Tibial nerve (tissue), 4 donors: ENCODE measurements around the gene TLN1. TPM values are rescaled to one million over a fixed set of nuclear protein-coding genes. Genes with fewer than 3 reads are reported as not detected.

ENCODE experiments used
- DNase-seq, 2 donors: peaks; one replicate each; pipeline ENCODE4 v3.0.0-alpha.2; 2019; ENCODE audit warnings: low spot score in 2 of 2
- H3K27ac ChIP-seq, 4 donors: fragments of 200-600 bp; sonication (generic) in 3 of 4; one replicate each; pipeline ENCODE4 v1.5.1; 2017 to 2019; ENCODE audit warnings: mild to moderate bottlenecking in 1 of 4
- H3K27me3 ChIP-seq, 2 donors: fragments of 200-600 bp; sonication (generic) in 1 of 2; one replicate each; pipeline versions ENCODE4 v1.5.1 to v1.6.0; 2017 to 2019
- H3K36me3 ChIP-seq, 3 donors: fragments of 200-600 bp; sonication (generic); one replicate each; pipeline ENCODE4 v1.5.1; 2018 to 2019
- H3K4me1 ChIP-seq, 4 donors: fragments of 200-600 bp; sonication (generic) in 3 of 4; one replicate each; pipeline ENCODE4 v1.5.1; 2017 to 2019
- H3K4me3 ChIP-seq, 4 donors: fragments of 200-600 bp; sonication (generic) in 3 of 4; one replicate each; pipeline ENCODE4 v1.5.1; 2017 to 2019; ENCODE audit warnings: mild to moderate bottlenecking in 1 of 4, moderate library complexity in 1 of 4
- H3K9me3 ChIP-seq, 4 donors: fragments of 200-600 bp; sonication (generic) in 3 of 4; one replicate each; pipeline ENCODE4 v1.5.1; 2017 to 2019
- EP300 ChIP-seq, 2 donors: sonication (generic); formaldehyde crosslinking; IDR thresholded peaks; one replicate each; pipeline ENCODE4 v1.6.1; 2017; ENCODE audit warnings: antibody characterized with exemption in 2 of 2, mild to moderate bottlenecking in 1 of 2
- POLR2A ChIP-seq, 2 donors: fragments of 450-650 bp; IDR thresholded peaks; one replicate each; pipeline ENCODE4 v1.6.1; 2017; ENCODE audit warnings: antibody characterized with exemption in 2 of 2, mild to moderate bottlenecking in 2 of 2, moderate library complexity in 2 of 2
- WGBS, 2 donors: methylation state at CpG; one replicate each; pipeline ENCODE4 v1.1.5; 2018; 5-methylcytosine and 5-hydroxymethylcytosine counted together
- total RNA-seq, 4 donors: library from RNA; depleted of rRNA; stranded (reverse); fragments of >200 nt; gene quantifications; one replicate each; pipeline ENCODE4 v1.1.0, GENCODE V29; 2016
- TF ChIP-seq, protein P1 (sequence below), 5 experiments: fragments of 200-600 bp in 3 of 5; fragments of 450-650 bp in 2 of 5; sonication (generic) in 3 of 5; IDR thresholded peaks; one replicate each; pipeline ENCODE4 v1.5.1; 2016 to 2019; ENCODE audit warnings: antibody characterized with exemption in 5 of 5, mild to moderate bottlenecking in 3 of 5, moderate library complexity in 2 of 5

Gene TLN1
- total RNA-seq, 4 donors from 2014 or later = 284 to 405 (median 350) TPM

GRCh38 chr9:35659340-35659739, 72.7 kb downstream of the TLN1 start:
- Histone ChIP-seq H3K4me3 (peak overlapping the region in 2 of 4 donors; percentile 58 to 94), H3K27ac (peak overlapping the region; percentile 90 to 99 (median 92)), H3K27me3 (no peaks in the 10 kb centered on the region), H3K9me3 (no peaks in the 10 kb centered on the region), H3K4me1 (peaks cover 0 to 42% (median 10%) of the 10 kb centered on the region in 4 donors), H3K36me3 (peaks cover 0 to 14% (median 0%) of the 10 kb centered on the region in 3 donors)
- TF ChIP-seq, protein P1, sequence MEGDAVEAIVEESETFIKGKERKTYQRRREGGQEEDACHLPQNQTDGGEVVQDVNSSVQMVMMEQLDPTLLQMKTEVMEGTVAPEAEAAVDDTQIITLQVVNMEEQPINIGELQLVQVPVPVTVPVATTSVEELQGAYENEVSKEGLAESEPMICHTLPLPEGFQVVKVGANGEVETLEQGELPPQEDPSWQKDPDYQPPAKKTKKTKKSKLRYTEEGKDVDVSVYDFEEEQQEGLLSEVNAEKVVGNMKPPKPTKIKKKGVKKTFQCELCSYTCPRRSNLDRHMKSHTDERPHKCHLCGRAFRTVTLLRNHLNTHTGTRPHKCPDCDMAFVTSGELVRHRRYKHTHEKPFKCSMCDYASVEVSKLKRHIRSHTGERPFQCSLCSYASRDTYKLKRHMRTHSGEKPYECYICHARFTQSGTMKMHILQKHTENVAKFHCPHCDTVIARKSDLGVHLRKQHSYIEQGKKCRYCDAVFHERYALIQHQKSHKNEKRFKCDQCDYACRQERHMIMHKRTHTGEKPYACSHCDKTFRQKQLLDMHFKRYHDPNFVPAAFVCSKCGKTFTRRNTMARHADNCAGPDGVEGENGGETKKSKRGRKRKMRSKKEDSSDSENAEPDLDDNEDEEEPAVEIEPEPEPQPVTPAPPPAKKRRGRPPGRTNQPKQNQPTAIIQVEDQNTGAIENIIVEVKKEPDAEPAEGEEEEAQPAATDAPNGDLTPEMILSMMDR (IDR thresholded peaks at IDR 0.05) = no peak
- TF ChIP-seq EP300 (IDR thresholded peaks at IDR 0.05) = peak in 1 of 2 donors; percentile 56
- WGBS, 2 donors = 58 to 69% methylated on average over 3 of the region's 3 CpGs
- DNase-seq = no peak

DNA sequence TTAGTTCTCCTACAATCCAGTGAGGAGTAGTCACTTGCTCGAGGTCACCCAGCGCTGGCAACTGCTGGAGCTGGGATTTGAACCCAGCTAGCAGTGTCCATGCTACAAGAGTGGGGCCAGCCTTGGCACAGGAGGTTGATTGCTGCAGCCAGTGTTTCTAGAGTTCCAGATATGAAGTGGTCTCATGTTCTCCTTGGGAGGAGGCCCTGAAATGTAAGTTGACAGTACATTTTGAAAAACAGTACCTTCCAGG, 73.1 kb downstream of the TLN1 start:
- 0 to 6% methylated on average over 2 of the region's 2 CpGs for WGBS, 2 donors
- peak overlapping the region; percentile 58 to 94 (median 90) for H3K4me3 ChIP-seq
- H3K27ac ChIP-seq = peak overlapping the region; percentile 90 to 99 (median 92)
- TF ChIP-seq, protein P1 (IDR thresholded peaks at IDR 0.05) = no peak
- TF ChIP-seq EP300 (IDR thresholded peaks at IDR 0.05) = no peak
- no peak for TF ChIP-seq POLR2A (IDR thresholded peaks at IDR 0.05)
- no peaks in the 10 kb centered on the region for H3K9me3 ChIP-seq
- peaks cover 0 to 42% (median 10%) of the 10 kb centered on the region in 4 donors for H3K4me1 ChIP-seq
- peaks cover 0 to 14% (median 0%) of the 10 kb centered on the region in 3 donors for H3K36me3 ChIP-seq
- DNase-seq = no peak
- no peaks in the 10 kb centered on the region for H3K27me3 ChIP-seq

DNA sequence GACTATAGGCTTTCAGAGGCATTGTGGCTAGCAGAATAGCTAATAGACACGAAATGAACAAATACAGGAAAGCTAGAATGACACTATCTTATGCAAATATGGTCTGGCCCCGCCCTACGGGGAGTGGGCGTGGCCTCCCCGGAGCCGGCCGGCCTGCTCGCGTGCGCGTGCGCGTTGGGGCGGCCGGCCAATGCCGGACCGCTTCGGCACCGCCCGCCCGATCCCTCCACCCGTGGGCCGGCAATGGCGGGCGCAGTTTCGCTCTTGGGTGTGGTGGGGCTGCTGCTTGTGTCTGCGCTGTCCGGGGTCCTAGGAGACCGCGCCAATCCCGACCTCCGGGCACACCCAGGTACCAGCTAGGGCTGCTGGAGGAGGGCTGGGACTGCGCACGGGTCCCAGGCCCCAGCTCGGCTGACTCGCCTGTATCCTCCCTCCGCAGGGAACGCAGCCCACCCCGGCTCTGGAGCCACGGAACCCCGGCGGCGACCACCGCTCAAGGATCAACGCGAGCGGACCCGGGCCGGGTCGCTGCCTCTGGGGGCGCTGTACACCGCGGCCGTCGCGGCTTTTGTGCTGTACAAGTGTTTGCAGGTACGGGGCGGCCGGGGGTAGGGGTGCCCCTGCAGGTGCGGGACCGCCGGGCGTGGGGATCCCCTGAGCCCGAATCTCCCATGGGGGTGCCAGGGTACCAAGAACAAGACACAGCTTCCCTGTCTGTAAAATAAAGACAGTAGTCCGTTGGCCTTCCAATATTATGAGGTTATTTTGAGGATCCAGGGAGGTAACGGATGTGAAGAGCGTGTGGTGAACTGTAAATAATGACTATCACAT, 73.6 kb downstream of the TLN1 start, which contains the start of gene CCDC107:
CCDC107 (plus strand) TSS at position 156 of the 831 bp plus-strand sequence; CDS start at position 244, 88 bp downstream.
- H3K9me3 ChIP-seq = no peaks in the 10 kb centered on the region
- H3K4me3 ChIP-seq = peak within 1 kb of the TSS; percentile 58 to 94 (median 90)
- DNase-seq = peak; percentile 65 to 73
- H3K36me3 ChIP-seq = peaks cover 0 to 14% (median 0%) of the 10 kb centered on the region in 3 donors
- no peaks in the 10 kb centered on the region for H3K27me3 ChIP-seq
- TF ChIP-seq, protein P1 (IDR thresholded peaks at IDR 0.05) = peak; percentile 50 to 84 (median 66)
- TF ChIP-seq POLR2A (IDR thresholded peaks at IDR 0.05) = peak; percentile 95 to 97
- peak in 1 of 2 donors; percentile 54 for TF ChIP-seq EP300 (IDR thresholded peaks at IDR 0.05)
- peaks cover 0 to 42% (median 10%) of the 10 kb centered on the region in 4 donors for H3K4me1 ChIP-seq
- peak within 1 kb of the TSS; percentile 90 to 99 (median 92) for H3K27ac ChIP-seq
- 0% methylated on average over 38 to 62 of the region's 67 CpGs for WGBS, 2 donors

DNA sequence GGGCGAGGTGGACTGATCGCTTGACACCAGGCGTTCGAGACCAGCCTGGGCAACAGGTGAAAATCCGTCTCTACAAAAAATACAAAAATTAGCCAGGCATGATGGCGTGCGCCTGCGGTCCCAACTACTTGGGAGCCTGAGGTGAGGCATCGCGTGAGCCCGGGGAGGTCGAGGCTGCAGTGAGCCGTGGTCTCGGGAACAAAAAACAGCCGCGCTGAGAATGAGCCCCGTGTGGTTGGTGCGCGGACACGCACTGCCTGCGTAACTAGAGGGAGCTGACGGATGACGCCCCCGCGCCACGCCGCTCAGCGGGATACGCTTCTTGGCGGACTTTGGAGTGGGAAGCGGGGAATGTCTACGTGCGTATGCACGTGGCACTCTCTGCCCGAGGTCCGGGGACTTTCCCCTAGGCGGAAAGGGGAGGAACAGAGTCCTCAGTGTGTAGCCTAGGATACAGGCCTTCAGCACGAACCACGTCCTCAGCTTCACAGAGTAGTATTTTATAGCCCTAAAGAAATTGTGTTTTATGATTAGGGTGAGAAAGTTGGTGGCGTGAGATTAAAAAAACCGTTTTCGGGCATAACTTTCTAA, 74.4 kb downstream of the TLN1 start, which contains the start of gene RMRP:
RMRP (minus strand) TSS at position 474 of the 591 bp plus-strand sequence.
- Histone ChIP-seq H3K4me1 (peaks cover 0 to 42% (median 10%) of the 10 kb centered on the region in 4 donors), H3K27ac (peak within 1 kb of the TSS; percentile 90 to 99 (median 92)), H3K4me3 (peak within 1 kb of the TSS; percentile 58 to 94 (median 90)), H3K27me3 (no peaks in the 10 kb centered on the region), H3K9me3 (no peaks in the 10 kb centered on the region), H3K36me3 (peaks cover 0 to 14% (median 0%) of the 10 kb centered on the region in 3 donors)
- TF ChIP-seq POLR2A (IDR thresholded peaks at IDR 0.05) = peak; percentile 88 to 90
- peak; percentile 98 to 99 for TF ChIP-seq EP300 (IDR thresholded peaks at IDR 0.05)
- TF ChIP-seq, protein P1 (IDR thresholded peaks at IDR 0.05) = peak; percentile 16 to 86 (median 33)
- peak; percentile 82 to 89 for DNase-seq
- 0 to 1% methylated on average over 33 to 42 of the region's 42 CpGs for WGBS, 2 donors
